ENCODE measurements around the gene NTN3.
"Not testable (repeated sequence)": the region's sequence is repeated elsewhere in the genome, so short reads cannot be mapped to it uniquely, and the experiment has no call there.

NTN3 gene

DNA sequence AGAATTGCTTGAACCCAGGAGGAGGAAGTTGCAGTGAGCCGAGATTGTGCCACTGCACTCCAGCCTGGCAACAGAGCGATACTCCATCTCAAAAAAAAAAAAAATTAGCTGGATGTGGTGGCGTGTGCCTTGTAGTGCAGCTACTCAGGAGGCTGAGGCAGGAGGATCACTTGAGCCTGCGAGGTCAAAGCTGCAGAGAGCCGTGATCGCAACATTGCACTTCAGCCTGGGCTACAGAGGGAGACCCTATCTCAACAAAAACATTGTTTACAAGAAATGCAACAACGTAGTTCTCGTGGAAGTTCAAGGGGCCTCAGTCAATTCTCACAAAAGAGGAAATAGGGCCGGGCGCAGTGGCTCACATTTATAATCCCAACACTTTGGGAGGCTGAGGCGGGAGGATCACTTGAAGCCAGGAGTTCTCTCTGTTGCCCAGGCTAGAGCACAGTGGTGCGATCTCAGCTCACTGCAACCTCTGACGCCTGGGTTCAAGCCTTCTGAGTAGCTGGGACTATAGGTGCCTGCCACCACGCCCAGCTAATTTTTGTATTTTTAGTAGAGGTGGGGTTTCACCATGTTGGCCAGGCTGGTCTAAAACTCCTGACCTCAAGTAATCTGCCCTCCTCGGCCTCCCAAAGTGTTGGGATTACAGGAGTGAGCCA lies 29.8 kb upstream of the NTN3 start:
- not testable (repeated sequence) for DNase-seq

GRCh38 chr16:2443555-2443954 lies 27.5 kb upstream of the NTN3 start:
- DNase-seq = no peak

DNA sequence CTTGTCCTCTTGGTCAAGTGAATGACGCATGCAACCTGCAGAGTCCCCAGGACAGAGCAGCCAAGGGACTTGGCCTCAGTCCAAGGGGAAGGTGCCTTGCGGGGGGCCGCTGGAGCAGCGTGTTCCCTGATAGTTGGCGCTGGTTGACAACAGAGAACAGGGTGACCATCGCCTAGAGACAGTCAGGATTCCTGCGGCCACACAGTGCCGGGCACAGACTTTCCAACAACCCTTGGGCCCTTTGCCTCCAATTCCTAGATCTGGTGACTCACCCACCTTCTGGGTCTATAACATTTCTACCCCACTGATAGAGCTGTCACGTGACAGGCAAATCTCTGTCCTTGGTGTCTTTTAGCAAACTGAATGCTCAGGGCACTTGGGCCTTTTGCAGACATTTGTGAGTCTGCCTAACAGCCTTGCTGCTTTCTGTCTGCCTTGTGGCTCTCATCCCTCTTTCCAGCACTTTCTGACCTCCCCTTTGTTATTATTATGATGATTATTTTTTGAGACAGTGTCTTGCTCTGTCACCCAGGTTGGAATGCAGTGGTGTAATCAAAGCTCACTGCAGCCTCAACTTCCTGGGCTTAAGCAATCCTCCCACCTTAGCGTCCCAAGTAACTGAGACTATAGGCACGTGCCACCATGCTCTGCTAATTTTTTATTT lies 23.0 kb upstream of the NTN3 start:
- no peak for DNase-seq

GRCh38 chr16:2449118-2449517 lies 22.0 kb upstream of the NTN3 start:
- DNase-seq = no peak

DNA sequence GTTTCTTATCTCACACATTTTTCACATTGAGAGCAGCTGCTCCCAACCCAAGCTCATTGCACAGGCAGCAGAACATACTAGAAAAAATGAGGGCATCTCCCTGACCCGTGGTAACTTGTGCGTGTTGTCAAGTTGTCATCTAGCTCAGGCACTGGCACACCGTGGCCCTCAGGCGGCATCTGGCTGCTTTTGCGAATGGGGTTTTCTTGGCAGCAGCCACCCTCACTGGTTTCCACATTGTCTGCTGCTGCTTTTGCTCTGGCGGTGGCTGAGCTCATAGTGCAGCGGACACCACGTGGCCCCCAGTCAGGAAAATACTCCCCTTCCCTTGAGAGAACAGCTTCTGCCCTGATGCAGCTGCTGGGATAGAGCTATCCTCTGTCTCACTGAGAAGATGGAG lies 20.6 kb upstream of the NTN3 start:
- DNase-seq = no peak

- no peak for DNase-seq
Measured at GRCh38 chr16:2450975-2451381, 20.1 kb upstream of the NTN3 start.

GRCh38 chr16:2451851-2452320 lies 19.2 kb upstream of the NTN3 start:
- DNase-seq = no peak

- no peak for DNase-seq
Measured at GRCh38 chr16:2452650-2453049, 18.4 kb upstream of the NTN3 start.

- no peak for DNase-seq
Measured at GRCh38 chr16:2455081-2455845, 15.8 kb upstream of the NTN3 start.

- no peak for DNase-seq
Measured at GRCh38 chr16:2456551-2457153, 14.4 kb upstream of the NTN3 start.

GRCh38 chr16:2457267-2457666 lies 13.8 kb upstream of the NTN3 start:
- no peak for DNase-seq

DNA sequence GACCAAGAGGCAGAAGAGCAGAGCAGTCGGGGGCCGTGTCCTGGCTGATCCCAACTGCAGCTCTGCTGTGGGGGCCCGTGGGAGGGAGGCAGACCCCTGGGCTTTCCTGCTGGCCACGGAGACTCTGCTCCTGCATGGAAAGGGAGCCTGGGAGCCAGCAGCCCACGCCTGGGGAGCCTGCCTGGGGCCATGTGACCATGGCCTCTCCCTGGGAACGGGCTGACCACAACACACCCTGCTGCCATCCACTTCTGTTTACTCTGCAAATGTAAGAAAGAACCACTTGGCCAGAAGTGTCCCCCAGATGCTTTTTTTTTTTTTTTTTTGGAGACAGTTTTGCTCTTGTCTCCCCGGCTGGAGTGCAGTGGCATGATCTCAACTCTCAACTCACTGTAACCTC lies 13.2 kb upstream of the NTN3 start:
- DNase-seq = no peak

GRCh38 chr16:2458887-2459646 lies 12.0 kb upstream of the NTN3 start:
- no peak for DNase-seq

GRCh38 chr16:2459647-2460390 lies 11.3 kb upstream of the NTN3 start, which contains the start of gene TEDC2:
TEDC2 (plus strand) TSS chr16:2460109; CDS start chr16:2460145, 36 bp downstream.
- peak; percentile 98 for DNase-seq

GRCh38 chr16:2460391-2460713 lies 10.7 kb upstream of the NTN3 start:
- no peak for DNase-seq

- no peak for DNase-seq
Measured at GRCh38 chr16:2460916-2461315, 10.2 kb upstream of the NTN3 start.

- DNase-seq = no peak
Measured at GRCh38 chr16:2462031-2462866, 8.8 kb upstream of the NTN3 start.

DNA sequence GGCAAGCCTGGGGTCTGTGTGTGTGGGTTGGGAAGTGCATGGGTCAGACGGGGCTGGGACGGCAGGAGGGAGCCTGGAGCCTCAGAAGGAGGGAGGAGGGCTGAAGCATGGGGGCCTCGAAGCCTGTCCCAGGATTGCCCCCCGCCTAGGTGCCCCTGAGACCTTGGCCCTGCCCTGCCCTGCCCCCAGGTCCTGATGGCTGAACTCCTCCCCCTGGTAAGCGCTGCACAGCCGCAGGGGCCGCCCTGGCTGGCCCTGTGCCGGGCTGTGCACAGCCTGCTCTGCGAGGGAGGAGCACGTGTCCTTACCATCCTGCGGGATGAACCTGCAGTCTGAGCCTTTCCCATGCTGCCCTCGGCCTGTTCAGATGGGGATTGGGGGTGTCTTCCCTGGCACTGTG lies 6.8 kb upstream of the NTN3 start:
- DNase-seq = no peak

DNA sequence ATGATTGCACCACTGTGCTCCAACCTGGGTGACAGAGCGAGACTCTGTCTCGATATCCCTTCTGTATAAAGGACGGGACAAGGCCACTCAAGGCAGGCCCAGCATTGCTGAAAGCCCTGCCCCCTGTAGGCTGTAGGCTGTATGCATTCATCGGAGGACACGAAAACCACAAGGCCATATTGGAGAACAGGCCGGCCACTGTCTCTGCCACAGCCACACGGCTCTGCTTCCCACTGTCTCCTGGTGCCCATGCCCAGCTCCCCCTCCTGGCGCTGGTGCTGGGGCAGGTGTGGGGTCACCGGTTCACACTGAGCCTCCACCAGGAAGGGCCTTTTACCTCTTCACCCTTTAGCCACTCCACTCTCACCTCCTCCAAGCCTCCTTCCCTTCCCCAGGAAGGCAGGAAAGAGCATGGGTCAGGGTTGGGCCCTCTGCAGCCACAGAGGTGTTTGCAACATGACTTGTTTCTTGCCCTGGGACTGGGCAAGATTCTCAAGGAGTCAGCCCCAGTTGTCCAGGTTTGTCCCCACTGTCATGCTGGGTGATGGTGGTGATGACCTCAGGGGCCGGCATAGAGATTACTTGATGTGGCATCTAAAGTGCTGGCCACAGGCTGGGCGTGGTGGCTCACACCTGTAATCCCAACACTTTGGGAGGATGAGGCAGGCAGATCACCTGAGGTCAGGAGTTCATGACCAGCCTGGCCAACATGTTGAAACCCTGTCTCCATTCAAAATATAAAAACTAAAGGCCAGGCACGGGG lies 5.3 kb upstream of the NTN3 start:
- DNase-seq = no peak
